ENCODE results near the gene KLHL29. TPM values are rescaled to one million over a fixed set of nuclear protein-coding genes. Genes with fewer than 3 reads are reported as not detected.

The KLHL29 gene
- total RNA-seq, 1 experiment from 2014 or later = 7.7 TPM

DNA sequence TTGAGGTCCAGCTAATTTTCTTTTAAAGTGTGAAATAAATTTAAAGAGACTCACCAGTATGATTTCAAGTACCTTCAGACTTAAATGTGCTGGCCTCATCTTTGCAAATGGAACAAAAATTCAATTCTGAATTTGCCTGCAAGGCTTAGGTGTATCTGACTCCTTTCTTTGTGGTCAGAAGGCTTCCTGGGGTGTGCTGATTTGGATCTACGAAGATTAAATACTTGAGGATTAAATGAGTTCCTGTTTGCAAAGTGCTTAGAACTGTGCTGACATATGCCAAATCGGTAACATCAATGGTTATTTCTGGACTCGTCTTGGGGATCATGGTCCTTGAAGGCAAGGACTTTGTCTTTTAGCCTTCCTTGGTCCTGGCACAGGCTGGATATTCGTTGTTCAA is 9.7 kb downstream of the KLHL29 start:
- intact Hi-C loops (cut with micrococcal nuclease; ENCODE audit: unreplicated experiment) (no loop called here), in situ Hi-C loops (cut with HindIII; ENCODE audit: low pct_unique_long_range_greater_than_20kb, low sequenced_read_pairs) (no loop called here)
- H3K36me3 ChIP-seq (ENCODE audit: control insufficient read depth, insufficient read depth, low read length) = no peaks in the 10 kb centered on the region
- CTCF ChIA-PET = no interaction called here
- no peak overlapping the region for H3K27ac ChIP-seq (ENCODE audit: low read length)
- DNase-seq (ENCODE audit: low read depth, low spot score) (no peak), ATAC-seq (no peak)
- no TSS peak for BruUV-seq (replicated peaks)
- H3K27me3 ChIP-seq (ENCODE audit: control insufficient read depth, insufficient read depth, low read length) = no peaks in the 10 kb centered on the region
- POLR2A ChIA-PET = no interaction called here
- no peaks in the 10 kb centered on the region for H3K9me3 ChIP-seq (ENCODE audit: control insufficient read depth, insufficient read depth, low read depth, low read length)
- H3K4me1 ChIP-seq (ENCODE audit: control insufficient read depth, insufficient read depth, low read length) = no peaks in the 10 kb centered on the region
- TF ChIP-seq, protein P1, sequence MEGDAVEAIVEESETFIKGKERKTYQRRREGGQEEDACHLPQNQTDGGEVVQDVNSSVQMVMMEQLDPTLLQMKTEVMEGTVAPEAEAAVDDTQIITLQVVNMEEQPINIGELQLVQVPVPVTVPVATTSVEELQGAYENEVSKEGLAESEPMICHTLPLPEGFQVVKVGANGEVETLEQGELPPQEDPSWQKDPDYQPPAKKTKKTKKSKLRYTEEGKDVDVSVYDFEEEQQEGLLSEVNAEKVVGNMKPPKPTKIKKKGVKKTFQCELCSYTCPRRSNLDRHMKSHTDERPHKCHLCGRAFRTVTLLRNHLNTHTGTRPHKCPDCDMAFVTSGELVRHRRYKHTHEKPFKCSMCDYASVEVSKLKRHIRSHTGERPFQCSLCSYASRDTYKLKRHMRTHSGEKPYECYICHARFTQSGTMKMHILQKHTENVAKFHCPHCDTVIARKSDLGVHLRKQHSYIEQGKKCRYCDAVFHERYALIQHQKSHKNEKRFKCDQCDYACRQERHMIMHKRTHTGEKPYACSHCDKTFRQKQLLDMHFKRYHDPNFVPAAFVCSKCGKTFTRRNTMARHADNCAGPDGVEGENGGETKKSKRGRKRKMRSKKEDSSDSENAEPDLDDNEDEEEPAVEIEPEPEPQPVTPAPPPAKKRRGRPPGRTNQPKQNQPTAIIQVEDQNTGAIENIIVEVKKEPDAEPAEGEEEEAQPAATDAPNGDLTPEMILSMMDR (IDR thresholded peaks at IDR 0.05) = no peak
- no peak for TF ChIP-seq SIN3A (IDR thresholded peaks at IDR 0.05; ENCODE audit: borderline replicate concordance, insufficient read depth, low read depth, low read length)
- TF ChIP-seq, protein P2, sequence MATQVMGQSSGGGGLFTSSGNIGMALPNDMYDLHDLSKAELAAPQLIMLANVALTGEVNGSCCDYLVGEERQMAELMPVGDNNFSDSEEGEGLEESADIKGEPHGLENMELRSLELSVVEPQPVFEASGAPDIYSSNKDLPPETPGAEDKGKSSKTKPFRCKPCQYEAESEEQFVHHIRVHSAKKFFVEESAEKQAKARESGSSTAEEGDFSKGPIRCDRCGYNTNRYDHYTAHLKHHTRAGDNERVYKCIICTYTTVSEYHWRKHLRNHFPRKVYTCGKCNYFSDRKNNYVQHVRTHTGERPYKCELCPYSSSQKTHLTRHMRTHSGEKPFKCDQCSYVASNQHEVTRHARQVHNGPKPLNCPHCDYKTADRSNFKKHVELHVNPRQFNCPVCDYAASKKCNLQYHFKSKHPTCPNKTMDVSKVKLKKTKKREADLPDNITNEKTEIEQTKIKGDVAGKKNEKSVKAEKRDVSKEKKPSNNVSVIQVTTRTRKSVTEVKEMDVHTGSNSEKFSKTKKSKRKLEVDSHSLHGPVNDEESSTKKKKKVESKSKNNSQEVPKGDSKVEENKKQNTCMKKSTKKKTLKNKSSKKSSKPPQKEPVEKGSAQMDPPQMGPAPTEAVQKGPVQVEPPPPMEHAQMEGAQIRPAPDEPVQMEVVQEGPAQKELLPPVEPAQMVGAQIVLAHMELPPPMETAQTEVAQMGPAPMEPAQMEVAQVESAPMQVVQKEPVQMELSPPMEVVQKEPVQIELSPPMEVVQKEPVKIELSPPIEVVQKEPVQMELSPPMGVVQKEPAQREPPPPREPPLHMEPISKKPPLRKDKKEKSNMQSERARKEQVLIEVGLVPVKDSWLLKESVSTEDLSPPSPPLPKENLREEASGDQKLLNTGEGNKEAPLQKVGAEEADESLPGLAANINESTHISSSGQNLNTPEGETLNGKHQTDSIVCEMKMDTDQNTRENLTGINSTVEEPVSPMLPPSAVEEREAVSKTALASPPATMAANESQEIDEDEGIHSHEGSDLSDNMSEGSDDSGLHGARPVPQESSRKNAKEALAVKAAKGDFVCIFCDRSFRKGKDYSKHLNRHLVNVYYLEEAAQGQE (IDR thresholded peaks at IDR 0.05; ENCODE audit: insufficient read depth in 1 of 2, low read depth in 2 of 2, low read length in 1 of 2) = no peak
- TF ChIP-seq POLR2AphosphoS5 (IDR thresholded peaks at IDR 0.05; ENCODE audit: low read depth, low read length) = no peak
- TF ChIP-seq TCF7L2 (IDR thresholded peaks at IDR 0.05; ENCODE audit: low read depth, low read length) = no peak
- H3K4me3 ChIP-seq (ENCODE audit: low read depth in 2 of 2, low read length in 2 of 2) = no peak overlapping the region

DNA sequence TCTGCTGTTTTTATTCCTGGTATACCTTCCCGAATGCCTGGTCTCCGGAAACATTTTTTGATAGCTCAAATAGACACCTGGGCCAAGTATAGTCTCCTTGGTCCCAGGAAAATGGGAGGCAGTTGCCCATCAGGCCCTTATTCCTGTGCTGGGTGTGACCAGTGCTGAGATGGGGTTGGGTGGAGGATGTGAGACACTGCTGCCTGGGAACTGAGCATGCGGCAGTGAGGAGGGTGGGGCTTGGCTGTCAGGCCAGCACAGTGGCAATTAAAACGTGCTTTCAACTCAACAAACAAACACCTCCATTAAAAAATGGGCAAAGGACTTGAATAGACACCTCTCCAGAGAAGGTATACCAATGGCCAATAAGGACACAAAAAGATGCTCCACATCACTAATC is 12.5 kb downstream of the KLHL29 start:
- BruUV-seq (replicated peaks) = no TSS peak
- POLR2A ChIA-PET = no interaction called here
- Histone ChIP-seq H3K27ac (ENCODE audit: low read length) (no peak overlapping the region), H3K36me3 (ENCODE audit: control insufficient read depth, insufficient read depth, low read length) (no peaks in the 10 kb centered on the region), H3K9me3 (ENCODE audit: control insufficient read depth, insufficient read depth, low read depth, low read length) (no peaks in the 10 kb centered on the region), H3K4me1 (ENCODE audit: control insufficient read depth, insufficient read depth, low read length) (peaks cover 7% of the 10 kb centered on the region; the same call in 1 of the 2 replicates), H3K27me3 (ENCODE audit: control insufficient read depth, insufficient read depth, low read length) (no peaks in the 10 kb centered on the region), H3K4me3 (ENCODE audit: low read depth in 2 of 2, low read length in 2 of 2) (no peak overlapping the region)
- ATAC-seq = no peak
- CTCF ChIA-PET = no interaction called here
- no peak for DNase-seq (ENCODE audit: low read depth, low spot score)
- TF ChIP-seq TCF7L2 (IDR thresholded peaks at IDR 0.05; ENCODE audit: low read depth, low read length) (no peak), POLR2AphosphoS5 (IDR thresholded peaks at IDR 0.05; ENCODE audit: low read depth, low read length) (no peak), SIN3A (IDR thresholded peaks at IDR 0.05; ENCODE audit: borderline replicate concordance, insufficient read depth, low read depth, low read length) (no peak)
- TF ChIP-seq, protein P2 (IDR thresholded peaks at IDR 0.05; ENCODE audit: insufficient read depth in 1 of 2, low read depth in 2 of 2, low read length in 1 of 2) = no peak
- TF ChIP-seq, protein P1 (IDR thresholded peaks at IDR 0.05) = no peak
- in situ Hi-C loops (cut with HindIII; ENCODE audit: low pct_unique_long_range_greater_than_20kb, low sequenced_read_pairs) = no loop called here
- intact Hi-C loops (cut with micrococcal nuclease; ENCODE audit: unreplicated experiment) = no loop called here

Data from Panc1 (cell line).